GM21526 (cell line): ENCODE measurements around the gene MYL5.
"Not testable (repeated sequence)": the region's sequence is repeated elsewhere in the genome, so short reads cannot be mapped to it uniquely, and the experiment has no call there.

Experiments
- ATAC-seq: cut with Tn5 transposase; IDR thresholded peaks from one replicate; pipeline ENCODE4 v1.9.1; 2021; ENCODE audit warnings: moderate library complexity; ENCODE audit not compliant: unreplicated experiment, low FRiP score

MYL5 gene

DNA sequence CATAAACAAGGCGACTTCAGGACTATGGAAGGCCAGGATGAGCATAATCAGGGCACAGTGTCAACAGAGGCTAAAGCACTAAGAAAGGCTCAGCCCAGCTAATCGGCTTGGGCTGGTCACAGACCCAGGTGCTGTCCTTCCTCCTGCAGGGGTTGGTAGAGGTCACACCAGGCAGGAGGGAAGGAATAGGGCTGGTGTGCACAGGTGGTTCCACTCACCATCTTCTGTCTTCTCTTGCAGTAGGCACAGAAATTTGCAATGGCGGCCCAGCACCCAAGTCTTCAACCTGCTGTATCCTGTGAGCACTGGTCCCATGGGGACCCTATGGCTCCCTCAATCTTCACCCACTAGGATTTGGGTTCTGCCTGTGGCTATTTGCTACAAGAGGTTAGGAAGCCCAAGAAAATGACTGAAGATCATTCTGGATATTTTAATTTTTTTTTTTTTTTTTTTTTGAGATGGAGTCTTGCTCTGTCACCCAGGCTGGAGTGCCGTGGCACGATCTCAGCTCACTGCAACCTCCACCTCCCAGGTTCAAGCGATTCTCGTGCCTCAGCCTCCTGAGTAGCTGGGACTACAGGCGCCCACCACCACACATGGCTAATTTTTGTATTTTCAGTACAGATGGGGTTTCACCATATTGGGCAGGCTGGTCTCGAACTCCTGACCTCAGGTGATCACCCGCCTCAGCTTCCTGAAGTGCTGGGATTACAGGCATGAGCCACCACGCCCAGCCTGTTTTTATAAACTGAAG lies 4.4 kb upstream of the MYL5 start:
- ATAC-seq = not testable (repeated sequence)

DNA sequence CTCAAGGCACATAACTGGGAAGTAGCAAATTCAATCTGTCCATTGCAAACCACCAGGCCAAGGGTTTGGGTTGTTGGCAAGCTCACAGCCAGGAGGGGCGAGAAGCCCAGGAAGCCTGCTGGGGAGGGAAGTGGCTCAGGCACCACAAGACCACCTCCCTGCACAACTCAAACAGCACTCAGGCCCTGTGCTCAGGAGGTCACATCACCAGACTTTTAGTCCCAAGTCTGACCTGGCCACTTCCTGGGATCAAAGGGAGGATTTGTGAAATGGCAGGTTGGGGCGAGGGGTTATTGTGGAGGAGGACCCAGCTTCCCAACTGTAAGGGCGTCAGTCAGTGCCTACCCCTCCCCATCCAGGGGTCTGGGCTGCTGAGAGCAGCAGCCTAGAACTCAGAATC lies 2.6 kb upstream of the MYL5 start:
- ATAC-seq = no peak

DNA sequence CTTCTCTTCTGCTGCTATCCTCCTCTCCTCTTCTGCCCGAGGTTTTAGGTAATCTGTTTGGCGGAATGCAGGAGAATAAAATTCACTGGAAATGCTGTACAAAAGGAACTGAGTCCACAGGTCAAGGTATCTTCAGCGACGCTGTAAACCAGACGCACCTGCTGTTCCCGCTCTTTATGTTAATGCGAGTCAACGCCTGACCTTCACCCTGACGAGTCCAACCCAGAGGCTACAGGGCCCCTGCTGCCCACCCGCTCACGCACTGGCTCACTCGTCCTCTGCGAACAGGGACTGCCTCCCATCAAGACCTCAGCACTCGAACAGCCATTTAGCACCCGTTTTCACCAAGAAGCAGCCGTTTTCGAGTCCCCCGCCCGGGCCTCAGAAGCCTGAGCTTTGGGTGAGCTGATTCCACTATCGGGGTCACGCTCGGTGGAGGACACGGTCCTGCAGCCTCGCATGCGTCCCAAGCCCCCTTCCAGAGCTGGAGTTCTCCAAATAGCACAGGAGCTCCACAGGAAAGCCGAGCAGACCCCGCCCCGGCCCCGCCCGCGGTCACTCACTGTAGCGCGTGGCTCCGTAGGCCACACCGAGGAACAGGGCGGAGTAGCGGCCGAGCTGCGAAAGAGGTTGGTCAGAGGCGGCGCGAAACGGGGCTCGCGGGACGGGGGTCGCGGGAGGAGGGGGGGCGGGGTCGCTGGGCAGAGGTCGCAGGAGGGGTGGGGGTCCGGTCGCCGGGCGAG lies 822 bp upstream of the MYL5 start:
- ATAC-seq = no peak

DNA sequence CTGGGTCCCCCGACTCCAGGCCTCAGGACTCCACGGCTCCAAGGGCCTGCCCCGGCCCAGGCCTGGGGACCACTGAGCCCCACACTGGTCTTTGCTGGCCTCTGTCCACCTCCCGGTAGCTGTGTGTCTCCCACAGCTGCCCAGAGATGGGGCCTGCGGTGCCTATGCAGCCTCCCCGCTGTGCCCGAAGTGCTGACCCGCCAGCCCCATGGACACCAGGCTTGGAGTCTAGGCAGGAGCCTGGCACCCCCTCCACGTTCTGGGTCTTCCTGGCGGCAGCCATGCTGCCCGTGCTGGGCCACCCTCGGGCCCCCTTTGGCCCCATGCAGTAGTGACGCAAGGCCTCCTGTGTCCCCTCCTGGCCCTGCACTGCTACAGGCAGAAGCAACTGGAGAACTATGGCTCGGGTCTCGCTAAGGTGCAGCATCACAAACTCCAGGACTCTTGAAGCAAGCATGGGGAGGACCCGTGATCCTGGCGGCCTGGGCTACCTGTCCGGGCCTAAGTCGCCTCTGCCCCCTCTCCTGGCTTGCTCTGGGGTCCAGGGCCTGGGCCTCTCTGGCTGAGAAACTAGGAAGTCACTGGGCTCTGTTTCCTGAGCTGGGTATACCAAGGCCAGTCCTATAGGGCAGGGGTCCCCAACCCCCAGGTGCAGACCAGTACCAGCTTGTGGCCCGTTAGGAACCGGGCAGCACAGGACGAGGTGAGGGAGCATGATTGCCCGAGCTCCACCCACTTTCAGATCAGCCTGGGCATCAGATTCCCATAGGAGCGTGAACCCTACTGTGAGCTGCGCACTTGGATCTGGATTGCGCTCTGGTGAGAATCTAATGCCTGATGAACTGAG lies 917 bp downstream of the MYL5 start:
- ATAC-seq = no peak

DNA sequence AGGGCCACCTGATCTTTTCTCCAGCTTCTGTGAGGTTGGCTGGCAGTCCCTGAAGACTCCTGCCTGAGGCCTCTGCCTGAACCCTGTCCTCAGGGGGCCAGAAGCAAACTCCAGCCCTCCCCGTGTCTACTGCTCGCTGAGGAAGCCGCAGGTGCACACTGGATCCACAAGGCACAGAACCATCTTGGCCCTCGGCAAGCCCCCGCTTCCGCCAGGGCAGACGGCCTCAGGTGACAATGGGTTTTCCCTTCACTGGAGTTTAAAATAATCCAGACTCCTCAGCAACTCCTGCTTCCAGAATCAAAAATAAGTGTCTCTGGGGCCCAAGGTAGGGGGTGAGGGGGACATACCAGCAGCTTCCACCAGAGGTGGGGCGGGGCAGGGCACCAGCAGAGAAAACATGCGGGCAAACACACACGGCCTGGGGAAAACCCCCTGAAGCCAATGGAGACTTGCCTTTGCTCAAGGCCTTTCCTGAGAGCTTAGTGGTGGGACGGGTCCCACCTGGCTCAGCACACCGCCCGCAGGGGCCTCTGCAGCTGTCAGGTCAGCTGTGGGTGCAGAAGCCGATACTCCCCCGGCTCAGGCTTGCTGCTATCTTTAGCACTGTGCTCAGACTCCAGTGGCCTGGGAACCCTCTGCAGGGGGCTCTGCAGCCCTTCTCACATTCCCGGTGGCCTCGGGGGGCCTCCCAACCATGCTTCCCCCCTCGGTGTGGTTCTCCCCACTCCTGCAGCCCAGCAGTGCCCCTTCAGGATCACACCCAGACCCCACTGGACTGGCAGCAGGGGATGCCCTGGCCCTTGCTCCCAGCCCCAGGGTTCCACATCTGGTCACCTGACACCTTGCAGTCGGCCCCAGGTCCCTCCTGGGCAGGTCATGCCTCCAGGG lies 1.9 kb downstream of the MYL5 start:
- peak; percentile 29 for ATAC-seq

DNA sequence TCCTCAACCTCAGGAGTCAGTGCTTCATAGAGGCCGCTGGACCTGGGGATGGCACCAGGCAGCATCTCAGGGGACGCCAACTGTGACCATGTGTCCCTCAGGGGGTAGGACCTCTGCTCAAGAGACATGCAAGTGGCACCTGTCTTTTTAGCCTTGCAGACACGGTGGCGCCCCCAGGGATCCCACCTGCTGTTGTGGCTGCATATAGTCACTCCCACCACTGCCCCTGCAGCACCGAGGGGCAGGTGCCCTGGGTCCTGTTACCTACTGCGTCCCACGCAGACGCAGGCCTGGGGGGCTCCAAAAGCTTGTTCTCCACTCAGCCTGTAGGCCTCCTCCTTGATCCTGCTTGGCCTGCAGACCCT lies 2.5 kb downstream of the MYL5 start:
- ATAC-seq = no peak

DNA sequence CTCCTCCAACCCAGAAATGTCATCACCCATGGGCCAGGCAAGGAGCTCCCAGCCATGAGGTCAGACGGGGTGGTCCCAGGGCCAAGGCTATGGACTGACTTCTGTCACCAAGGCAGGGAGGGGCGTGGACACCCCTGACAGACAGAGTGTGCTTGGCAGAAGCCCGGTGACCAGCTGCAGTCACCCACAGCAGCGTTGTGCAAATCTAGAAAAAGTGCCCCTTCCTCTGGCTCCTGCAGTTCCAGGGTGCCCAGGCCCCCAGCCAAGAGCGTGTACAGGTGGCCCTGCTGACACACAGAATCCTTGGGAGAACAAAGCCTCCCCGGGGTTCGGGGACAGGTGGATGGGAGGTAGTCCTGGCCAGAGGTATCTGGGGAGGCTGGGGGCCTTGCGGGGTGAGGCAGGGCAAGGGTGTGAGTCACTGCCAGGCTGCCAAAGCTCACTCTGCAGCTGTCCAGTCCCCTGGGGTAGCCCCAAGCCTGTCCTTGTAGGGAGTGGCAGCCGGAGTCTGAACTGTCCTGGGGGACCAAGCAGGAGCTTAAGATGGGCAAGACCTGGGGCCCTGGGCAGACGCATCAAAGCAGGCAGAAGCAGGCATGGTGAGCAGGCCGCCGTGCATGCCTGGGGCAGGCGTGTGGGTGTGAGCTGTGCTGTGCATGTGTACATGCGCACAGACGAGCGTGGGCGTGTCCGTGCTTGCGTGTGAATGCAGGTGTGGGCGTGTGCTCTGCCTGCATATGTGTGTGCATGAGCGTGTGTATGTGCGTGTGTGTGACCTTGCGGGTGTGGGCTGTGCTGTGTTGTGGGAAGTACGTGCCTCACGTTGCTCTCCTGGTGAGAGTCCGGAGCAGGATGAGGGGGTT lies 3.3 kb downstream of the MYL5 start:
- no peak for ATAC-seq

DNA sequence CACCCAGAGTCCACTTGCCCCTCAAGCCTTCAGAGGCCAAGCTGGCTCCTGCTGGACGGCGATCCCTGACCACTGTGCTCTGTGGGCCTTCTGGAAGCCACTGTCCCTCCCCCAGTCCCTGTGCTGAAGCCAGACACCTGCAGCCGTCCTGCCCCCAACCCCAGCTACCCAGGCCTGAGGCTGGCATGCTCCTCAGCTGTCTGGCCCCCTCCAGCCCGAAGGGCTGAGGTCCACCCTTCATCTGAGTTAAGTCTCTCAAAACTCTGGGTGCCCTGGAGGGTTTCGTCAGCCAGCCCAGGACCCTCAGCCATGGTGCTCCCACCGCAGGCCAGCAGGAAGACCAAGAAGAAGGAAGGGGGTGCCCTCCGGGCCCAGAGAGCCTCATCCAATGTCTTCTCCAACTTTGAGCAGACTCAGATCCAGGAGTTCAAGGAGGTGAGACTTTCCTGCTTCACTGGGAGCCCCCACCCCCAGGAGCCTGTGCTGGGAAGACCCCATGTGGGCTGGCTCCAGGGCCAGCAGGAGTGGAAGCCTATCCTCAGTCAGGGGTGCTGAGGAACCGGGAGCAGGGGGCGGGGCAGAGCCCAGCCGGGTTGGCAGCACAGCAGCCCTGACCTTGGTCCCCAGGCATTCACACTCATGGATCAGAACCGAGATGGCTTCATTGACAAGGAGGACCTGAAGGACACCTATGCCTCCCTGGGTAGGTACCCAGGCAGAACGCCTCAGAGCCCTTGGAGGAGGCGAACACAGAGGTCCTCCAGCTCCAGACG lies 4.2 kb downstream of the MYL5 start:
- ATAC-seq = no peak

DNA sequence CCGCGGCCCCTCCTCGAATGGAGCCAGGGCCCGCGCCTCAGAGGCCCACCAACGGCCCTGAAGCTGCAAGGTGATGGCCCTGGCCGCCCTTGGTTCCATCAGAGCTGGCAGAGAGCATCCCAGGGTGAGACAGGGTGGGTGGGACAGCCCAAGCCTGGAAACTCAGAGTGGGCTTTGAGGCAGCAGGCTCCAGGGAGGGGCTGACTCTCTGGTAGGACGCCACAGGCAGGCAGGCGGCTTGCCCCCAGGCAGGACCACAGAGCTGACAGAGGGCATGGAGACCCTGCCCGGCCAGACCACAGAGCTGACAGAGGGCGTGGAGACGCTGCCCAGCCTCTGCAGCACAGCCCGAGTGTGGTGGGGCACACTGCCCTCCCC lies 4.8 kb downstream of the MYL5 start:
- ATAC-seq = no peak

DNA sequence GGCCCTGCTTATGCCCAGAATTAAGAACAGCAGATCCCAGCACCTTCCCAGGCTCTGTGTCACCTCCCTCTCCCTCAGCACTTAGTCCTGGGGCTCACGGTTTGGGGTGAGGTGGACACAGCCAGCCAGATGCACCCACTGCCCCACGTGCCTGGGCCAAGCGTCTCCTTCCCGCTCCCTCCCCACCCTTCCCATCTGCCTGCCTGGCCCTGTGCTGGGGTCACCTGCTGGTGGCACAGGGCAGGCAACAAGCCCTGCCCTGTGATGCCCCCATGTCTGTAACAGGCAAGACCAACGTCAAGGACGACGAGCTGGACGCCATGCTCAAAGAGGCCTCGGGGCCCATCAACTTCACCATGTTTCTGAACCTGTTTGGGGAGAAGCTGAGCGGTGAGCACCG lies 5.3 kb downstream of the MYL5 start:
- no peak for ATAC-seq

DNA sequence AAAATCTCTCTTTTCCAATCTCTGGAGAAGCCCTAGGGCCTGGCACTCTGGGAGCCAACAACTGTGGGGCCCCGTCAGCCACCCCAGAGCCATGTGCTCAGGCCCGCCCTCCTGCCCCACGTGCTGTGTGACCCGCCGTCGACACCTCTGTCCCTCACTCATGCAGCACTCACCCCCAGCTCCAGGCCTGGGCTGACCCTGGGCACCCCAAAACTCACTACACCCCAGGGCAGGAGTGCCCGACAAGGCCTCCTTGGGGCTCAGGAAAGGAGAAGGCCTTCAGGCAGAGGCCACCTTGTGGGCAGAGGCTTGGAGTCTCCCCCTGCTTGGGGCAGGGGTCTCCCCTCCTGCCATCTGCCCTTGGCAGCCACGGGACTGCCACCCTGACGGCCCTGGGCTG lies 5.7 kb downstream of the MYL5 start:
- no peak for ATAC-seq

DNA sequence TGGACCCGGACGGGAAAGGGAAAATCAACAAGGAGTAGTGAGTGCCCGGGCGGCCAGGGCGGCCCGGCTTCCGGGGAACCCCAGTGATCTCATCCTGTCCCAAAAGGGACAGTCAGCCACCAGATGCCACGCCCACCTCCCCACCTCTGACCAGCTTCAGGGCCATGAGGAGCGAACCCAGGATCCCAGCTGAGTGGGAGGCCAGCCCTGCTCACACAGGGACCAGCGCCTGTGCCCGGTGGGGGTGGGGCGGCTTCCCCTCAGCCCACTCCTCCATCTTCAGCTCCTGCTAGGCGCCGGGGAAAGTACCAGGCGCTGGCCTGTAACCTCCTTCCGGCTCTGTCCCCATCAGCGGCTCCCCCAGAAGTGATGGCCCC lies 6.2 kb downstream of the MYL5 start:
- ATAC-seq = no peak

DNA sequence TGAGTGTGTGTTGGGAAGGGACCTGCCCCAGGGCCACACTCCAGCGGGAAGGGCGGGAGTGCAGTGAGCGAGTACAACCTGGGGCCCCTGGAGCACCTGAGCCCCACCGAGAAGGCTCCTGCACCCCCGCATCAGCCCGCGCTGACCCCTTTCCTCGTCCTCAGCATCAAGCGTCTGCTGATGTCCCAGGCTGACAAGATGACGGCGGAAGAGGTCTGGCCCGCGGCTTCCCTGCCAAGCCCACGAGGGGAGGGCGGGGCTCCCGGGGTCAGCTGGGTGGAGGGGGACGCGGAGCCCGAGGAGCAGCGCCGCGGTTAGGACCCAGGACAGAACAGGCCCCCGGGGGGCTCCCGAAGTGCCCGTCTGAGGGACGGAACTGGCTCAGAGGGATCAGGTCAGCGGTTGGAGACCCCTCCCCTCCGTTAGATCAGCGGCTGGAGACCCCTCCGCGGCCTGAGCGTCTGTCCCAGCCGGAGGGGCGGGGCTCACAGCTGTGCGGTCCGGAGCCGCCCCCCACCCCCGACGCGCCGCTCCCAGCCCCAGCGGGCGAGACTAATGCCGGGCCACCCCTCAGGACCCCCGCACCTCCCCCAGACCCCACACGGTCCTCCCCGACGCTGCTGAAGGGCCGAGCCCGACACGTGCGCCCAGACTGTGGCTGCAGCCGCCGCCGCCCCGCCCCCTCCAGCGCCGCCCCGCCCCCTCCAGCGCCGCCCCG lies 6.7 kb downstream of the MYL5 start:
- ATAC-seq = no peak

DNA sequence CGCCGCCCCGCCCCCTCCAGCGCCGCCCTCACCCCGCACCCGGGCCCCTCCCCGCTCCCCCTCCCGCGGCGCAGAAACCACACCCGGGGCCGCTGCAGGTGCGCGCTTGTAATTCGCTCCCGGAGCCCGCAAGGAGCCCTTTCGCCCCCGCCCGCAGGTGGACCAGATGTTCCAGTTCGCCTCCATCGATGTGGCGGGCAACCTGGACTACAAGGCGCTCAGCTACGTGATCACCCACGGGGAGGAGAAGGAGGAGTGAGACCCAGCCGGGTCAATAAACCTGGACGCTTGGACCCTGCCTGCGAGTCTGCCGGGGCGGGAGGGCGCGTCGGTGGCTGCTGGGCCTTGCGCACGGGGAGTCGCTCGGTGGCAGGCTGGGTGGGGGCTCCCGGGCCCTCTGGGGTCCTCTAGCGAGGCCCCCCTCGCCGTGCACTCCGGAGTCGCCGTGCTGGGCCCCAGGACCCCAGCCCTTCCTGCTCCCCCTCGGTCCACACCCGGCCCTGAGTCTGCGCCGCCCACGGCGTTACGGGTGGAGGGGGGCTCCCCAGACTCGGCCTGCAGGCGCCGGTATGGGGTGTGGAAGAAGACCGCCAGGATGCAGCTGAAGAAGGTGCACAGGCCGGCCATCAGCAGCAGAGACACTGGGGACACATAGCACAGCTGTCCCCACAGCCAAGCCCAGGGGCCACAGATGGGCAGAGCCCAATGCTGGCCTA lies 7.6 kb downstream of the MYL5 start:
- ATAC-seq = no peak

DNA sequence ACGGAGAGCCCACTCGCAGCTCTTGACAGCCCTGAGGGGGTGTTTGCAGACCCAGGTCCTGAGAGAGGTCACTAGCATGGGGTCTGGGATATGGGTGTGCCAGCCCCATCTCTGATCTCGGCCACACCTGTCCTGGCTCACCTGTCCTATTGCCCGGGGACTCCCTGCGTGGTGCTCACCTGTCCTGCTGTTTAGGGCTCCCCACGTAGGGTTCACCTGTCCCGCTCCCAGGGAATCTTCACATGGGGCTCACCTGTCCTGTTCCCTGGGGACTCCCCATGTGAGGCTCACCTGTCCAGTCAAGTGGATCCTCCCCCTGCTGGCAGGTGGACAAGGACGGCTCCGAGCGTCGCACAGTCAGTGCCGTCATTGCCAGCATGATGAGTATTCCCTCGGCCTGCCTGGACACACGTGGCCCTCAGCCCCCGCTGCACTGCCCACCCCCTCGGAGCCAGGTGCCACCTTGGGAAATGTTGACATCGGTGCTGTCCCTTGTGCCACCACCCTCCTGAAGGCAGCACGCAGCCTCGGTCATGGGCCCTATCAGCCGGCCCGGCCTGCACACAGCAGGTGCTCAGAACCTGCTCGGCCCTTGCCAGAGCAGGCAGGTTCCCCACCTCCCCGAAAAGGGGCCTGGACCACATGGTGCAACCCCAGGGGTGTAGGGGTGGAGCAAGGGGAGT lies 8.3 kb downstream of the MYL5 start:
- ATAC-seq = no peak

DNA sequence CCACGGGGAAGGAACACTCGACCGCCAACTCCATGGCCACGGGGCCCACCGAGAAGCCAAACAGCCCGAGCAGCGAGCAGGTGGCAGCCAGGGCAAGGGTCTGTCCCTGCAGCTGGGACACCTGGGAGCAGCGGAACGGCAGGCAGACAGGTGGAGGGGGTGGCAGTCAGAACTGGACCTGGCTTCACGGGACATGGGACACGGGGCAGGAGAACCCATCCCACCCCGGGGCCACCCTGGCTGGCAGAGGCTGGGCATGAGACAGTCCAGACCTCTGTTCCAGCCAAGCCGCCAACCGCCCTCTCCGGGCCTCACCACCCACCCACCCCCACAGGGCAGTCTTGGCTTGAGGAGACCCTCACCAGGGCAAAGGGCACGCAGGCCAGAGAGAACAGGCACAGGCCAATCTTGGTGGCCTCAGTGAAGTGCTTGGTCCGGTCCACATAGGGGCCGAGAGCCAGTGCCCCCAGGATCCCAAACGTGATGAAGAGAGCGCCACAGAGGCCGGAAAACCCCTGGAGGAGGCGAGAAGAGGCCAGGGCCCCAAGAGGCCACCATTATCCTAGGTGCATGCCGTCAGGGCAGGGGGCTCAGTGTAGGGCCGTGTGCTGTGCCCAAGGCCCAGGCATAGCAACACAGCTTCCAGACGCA lies 9.0 kb downstream of the MYL5 start:
- no peak for ATAC-seq
